IPS DF 4.7 (cell line): ENCODE data around the gene LRRC3.
"Not testable (repeated sequence)": the region's sequence is repeated elsewhere in the genome, so short reads cannot be mapped to it uniquely, and the experiment has no call there.

Source experiments
- DNase-seq: peaks from one replicate; pipeline ENCODE4 v3.0.0-alpha.2; 2013; ENCODE audit warnings: low spot score; ENCODE audit errors: extremely low read depth

The LRRC3 gene

DNA sequence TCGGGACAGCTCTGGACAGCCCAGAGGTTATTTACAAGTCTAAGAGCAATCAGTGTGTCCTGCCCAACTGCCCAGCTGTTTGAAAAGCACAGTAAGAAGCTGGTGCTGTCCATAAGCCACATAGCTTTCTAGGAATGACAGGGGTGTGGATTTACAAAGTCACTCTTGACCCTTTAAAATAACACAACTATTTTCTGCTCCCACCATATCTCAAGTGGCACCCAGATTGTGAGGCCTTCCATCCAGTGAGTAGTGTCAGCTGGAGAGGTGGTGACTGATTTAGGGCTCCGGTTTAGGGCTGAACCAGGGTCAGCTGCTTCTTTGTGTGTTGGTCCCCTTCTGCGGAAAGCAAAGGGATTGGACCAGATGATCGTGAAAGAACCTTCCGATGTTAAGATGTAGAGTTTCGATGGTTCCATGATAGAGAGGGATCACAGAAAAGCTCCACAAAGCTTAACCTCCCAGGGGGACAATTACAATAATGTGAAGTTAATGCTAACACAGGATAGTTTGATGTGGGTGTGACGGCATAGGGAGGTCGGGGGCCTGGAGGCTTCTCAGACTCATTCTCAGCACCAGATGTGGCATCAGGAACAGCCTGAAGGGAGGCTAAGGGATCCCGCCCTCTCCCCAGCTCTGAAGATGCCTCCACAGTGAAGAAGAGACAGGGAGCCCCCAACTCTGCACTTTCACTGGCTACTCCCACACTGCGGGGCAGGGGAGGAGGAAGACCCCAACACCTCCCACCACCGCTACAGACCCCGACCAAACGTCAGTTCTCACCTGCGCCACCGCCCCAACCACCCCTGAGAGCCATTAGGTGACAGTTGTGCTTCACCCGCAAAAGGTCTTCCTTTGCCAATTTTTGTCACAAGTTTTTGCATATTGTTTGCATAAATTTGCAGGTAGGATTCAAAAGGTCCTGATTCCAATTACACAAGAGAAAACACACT is 40.6 kb downstream of the LRRC3 start:
- no peak for DNase-seq

DNA sequence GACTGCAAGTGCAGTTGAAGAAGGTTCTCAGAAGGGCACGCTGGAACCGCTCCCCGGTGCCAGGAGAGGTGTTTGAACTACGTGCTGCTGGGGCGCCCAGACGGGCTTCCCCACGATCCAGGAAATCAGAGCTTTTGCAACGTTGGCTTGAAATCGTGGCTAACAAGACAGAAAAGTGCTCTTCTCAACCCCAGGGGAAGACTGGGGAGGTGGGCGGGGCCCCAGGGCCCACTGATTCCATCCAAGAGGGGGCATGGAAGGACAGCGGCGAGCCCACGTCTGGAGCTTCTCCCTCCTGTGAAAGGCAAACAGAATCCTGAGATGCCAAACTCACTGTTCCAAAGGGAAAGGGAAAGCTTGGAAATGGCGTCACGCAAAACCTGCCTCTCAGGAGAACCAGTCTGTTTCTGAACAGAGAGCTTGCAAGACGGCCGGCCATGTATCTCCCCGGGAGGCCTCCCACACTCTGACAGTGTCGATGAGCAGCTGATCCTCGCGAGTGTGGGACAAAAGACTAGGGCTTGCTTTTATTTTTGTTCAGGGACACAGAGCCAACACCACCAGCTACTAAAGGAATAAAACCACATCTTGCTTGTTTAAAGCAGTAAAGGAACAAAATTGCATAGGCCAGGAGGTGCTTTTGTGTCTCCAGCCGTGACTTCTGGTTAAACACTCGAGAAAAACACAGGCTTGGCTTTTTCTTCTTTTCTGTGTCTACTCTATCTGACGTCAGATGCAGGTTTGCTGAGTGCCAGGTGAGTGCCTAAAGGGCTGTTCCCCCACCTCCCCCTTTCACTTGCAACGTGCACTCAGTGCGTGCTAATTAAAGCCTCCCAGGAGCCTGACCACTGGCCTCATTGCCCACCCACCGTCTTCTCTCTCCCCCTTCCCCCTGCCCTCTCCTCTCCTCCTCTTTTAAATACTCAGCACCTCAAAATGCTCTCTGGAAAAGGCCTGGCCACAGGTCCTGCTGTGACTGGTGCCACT is 41.5 kb downstream of the LRRC3 start:
- no peak for DNase-seq

DNA sequence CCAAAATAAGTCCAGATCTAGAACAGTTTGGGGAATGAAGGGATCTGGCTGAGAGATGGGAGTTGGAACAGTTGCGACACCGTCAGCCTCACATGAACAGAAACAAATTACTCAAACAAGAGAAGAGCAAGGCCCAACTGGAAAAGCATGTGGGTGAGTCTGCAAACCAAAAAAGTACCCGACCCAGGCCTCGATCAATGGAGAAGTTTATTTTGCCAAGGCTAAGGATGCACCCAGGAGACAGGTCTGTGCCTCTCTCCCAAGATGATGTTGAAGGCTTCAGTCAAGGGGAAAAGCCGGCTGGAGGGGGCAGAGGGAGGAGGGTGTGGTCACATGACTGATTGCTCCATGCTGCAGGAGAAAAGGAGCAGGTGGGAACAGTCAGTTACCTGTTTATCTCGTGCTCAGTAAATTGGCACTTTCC is 42.4 kb downstream of the LRRC3 start:
- no peak for DNase-seq

DNA sequence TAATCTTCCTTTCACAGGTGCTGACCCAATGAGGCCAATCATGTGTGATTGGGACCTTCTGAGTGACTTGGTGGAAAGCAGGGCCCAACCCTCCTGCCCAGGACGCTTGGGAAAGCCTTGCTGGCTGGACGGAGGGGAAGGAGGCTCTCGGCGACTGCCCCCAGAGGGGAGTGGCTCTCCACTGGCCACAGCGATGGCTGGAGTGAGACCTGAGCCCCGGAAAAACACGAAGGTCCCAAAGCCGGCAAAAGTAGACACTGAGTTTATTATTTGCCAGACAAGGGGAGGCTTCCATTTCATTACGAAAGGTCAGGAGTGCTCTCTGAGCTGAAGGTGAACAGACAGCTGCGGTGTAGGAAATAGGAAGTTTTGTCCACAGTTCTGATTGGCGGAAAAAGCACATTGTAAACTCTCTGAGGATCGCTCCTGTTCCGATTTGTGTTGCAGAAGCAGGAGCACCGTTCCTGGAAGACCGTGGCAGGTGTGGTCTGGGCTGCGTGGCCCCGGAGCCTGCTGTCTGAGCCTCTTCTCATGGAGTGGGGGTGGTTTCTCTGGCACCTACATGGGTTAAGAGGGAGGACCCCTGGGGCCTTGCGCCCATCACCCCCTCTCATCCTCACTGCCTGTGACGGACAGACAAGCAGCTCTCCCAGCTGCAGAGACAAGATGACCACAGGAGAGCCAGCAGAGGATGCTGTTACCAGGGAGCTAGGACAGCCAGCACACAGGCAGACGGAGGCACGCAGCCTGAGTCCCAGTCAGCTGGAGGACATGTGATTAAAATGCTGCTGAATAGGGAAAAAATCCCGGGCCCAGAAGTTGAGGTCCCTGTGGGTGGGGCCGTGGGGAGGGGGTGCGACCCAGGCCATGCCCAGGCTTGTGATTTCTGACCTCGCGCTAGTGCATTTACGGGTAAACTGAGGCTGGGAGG is 43.2 kb downstream of the LRRC3 start:
- no peak for DNase-seq

DNA sequence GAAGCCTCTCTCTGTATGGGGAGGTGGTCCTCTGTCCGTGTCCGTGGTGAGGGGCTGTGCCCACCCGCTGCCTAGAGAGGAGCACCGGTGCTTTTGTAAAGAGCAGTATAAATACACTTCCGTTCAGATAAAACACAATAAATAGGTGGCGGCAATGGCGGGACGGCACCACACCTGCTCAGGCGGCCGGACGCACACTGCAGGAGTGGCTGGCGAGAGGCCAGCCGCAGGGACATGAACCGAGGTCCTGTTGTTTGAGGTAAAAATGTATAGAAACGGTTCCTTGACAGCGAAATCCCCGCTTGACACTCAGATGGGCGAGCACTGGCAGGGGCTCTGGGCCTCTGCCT is 43.9 kb downstream of the LRRC3 start:
- DNase-seq, result no peak

DNA sequence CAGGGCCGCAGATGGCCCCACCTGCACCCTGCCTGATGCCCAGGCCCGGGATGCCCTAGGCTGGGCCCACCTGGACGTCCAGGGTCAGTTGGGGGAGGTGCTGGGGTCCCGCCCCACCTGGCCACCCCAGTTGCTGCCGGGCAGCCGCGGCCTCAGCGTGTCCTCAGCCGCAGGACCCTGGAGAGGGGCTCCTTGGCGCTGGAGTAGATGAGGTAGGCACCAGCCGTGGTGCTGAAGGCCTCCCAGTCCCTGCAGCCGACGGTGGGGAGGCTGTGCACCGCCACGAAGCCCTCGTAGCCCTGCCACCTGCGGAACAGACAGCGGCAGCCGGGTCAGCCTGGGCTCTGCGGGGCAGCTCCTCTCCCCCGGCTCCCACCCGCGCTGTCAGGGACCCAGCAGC is 44.3 kb downstream of the LRRC3 start:
- no peak for DNase-seq

DNA sequence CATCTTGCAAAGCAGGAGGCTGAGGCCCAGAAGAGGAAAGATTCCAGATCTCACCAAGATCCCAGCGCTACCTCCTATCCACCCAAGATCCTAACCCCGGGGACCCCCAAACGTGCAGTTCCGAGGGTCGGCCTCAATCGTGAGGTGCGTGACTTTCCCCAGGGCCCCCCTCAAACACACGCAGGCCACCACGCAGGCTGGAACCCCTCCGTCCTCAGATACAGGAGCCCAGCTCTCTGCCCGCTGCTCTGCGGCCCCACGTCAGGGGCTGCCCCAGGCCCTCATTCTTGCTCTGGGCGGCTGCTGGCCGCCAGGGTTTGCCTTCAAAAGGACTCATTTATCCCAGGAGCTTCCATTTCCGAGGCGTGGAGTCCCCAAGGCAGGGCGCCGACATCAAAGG is 44.8 kb downstream of the LRRC3 start:
- no peak for DNase-seq

DNA sequence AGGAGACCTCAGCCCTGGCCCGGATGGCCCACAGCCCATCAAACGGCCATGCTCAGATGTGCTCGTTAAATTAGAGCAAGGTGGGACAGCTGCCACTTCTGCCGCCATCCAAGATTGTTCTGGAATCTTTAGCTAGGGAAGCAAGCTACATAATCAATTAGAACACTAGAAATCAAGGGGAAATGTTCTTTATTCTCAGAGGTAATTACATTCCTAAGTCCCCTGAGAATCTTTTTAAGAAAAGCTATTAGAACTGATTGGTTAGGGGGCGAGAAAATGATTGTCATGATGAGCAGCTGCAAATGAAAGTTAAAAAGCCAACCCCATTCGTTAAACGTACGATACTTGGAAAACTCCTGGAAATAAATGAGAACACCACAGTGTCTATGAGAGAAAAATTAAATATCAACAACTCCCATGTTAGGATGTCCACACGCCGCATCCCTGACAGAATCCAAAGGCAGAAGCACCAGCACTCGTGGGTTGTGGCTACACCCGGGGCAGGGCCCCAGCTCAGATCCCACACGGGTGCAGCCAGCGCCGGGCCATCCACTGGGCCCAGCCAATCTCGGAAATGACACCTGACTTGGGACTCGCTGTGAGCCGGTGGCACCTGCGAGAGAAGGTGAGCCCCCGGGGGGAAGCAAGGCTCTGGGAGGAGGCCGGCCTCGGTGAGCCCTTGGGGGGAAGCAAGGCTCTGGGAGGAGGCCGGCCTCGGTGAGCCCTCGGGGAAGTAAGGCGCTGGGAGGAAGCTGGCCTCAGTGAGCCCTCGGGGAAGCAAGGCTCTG is 47.1 kb downstream of the LRRC3 start:
- DNase-seq, result no peak

DNA sequence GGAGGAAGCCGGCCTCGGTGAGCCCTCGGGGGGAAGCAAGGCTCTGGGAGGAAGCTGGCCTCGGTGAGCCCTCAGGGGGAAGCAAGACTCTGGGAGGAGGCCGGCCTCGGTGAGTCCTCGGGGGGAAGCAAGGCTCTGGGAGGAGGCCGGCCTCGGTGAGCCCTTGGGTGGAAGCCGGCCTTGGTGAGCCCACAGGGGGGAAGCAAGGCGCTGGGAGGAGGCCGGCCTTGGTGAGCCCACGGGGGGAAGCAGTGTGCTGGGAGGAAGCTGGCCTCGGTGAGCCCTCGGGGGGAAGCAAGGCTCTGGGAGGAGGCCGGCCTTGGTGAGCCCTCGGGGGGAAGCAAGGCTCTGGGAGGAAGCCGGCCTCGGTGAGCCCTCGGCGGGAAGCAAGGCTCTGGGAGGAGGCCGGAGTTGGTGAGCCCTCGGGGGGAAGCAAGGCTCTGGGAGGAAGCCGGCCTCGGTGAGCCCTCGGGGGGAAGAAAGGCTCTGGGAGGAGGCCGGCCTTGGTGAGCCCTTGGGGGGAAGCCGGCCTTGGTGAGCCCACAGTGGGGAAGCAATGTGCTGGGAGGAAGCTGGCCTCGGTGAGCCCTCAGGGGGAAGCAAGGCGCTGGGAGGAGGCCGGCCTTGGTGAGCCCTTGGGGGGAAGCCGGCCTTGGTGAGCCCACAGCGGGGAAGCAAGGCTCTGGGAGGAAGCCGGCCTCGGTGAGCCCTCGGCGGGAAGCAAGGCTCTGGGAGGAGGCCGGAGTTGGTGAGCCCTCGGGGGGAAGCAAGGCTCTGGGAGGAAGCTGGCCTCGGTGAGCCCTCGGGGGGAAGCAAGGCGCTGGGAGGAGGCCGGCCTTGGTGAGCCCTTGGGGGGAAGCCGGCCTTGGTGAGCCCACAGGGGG is 47.9 kb downstream of the LRRC3 start:
- not testable (repeated sequence) for DNase-seq

DNA sequence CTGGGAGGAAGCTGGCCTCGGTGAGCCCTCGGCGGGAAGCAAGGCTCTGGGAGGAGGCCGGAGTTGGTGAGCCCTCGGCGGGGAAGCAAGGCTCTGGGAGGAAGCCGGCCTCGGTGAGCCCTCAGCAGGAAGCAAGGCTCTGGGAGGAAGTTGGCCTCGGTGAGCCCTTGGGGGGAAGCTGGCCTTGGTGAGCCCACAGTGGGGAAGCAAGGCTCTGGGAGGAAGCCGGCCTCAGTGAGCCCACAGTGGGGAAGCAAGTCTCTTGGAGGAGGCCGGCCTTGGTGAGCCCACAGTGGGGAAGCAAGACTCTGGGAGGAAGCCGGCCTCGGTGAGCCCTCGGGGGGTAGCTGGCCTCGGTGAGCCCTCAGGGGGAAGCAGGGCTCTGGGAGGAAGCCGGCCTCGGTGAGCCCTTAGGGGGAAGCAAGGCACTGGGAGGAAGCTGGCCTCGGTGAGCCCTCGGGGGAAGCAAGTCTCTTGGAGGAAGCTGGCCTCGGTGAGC is 48.6 kb downstream of the LRRC3 start:
- no peak for DNase-seq

DNA sequence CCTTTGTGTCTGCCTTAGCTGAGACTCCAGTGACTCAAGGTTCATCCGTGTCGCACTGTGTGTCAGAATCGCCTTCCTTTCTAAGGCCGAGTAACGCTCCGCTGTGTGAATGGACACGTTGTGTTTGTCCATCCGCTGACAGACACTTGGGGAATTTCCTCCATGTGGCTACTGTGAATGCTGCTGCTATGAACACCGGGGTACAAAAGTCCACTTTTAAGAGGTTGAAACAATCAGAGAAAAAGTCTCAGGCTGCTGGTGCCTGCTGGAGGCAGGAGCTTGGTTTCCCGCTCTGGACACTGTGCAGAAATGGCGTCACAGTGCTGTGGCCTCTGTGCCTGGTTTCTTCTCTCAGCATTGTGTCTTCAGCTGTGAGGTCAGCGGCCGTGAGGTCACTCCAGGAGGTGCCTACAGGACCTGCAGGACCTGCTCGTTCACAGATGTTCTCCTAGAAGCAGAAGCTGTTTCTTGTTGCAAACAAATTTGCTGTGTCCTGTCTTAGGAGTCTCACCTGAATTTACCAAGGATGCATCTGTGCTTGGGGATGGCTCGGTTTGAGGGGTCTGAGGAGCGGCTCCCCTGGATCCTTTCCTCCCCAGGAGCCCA is 50.5 kb downstream of the LRRC3 start:
- no peak for DNase-seq

DNA sequence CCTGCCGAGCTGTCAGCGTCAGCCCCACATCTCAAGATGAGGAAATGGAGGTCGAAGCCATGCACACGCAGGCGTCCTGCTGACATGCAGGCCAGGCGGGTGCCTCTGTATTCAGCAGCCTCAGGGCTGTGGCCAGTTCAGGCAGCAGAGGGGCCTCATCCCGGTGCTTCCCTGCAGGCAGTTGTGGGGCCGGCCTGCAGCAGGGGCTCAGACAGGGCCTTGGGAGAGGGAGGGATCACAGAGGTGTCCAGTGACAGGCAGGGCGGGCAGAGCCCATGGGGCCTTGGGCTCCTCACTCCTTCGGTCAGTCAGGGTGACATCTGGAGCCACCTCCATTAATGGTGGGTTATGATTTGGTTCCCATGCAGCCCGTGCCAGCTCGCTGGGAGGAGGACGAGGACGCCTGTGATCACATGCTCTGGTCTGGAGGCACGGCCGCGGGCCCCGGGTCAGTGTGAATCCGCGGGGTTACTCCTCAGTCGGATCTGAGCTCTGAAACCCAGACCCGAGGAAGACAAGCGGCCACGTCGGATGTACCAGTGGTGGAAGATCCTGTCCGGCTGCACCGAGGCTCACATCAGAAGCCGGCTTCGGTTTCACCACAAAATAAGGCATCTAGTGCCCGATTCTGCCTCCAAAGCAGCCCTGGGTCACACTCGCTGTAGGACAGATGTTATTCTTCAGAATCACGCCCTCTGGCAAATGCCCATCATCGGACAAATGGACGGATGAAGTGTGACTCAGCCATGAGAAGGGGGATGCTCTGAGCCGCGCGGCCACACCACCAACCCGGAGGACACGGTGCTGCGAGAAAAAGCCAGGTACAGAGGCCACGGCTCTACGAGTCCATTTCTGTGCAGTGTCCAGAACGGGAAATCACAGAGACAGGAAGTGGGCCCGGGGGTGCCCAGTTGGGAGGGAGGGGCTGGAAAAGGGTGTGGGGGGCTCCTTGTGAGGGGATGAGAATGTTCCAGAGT is 51.3 kb downstream of the LRRC3 start:
- no peak for DNase-seq

DNA sequence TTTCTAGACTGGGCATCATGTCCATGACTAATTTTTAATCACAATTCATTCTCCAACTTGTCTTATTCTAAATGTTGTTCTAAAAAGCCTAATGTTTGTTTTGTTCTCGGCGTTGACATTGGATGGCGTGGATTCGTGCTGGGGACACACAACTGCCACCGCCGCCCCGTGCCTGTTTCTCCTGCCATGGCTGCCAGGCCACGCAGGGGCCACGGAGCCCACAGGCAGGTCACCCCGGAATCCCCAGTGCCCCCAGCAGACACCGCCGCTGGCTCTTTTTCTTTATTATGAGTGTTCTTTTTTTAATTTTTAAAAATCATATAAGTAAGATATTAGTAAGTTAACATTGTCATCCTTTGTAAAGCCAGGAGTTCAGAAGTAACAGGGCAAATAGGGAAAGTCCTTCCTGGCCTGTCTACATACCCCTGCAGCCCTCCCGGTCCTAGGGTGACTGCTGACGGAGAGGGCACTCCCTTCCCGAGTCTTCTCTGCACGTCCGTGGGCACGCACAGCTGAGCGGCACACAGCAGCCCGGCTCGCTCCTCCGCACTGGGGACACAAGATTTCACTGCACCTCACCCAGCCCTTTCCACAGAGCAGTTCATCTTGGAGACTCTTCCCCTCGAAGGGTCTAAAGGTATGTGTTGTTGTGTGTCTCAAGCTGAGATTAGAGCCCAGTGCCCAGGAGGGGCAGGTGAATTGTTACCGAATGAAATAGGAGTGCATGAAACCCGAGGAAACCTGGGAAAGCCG is 52.5 kb downstream of the LRRC3 start:
- DNase-seq, result no peak

DNA sequence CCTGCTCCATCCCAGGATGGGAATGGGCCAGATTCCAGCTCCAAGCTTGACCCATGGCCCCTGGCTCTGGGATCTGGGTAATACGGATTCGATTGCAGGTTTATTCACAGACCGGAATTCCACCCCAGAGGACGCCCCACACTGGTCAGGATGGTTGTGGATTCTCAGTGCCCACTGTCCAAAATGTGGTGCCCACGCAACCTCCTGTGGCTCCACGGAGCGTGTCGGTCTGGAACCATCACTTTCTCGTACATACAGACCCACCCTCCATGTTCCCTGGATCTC is 53.1 kb downstream of the LRRC3 start:
- no peak for DNase-seq

DNA sequence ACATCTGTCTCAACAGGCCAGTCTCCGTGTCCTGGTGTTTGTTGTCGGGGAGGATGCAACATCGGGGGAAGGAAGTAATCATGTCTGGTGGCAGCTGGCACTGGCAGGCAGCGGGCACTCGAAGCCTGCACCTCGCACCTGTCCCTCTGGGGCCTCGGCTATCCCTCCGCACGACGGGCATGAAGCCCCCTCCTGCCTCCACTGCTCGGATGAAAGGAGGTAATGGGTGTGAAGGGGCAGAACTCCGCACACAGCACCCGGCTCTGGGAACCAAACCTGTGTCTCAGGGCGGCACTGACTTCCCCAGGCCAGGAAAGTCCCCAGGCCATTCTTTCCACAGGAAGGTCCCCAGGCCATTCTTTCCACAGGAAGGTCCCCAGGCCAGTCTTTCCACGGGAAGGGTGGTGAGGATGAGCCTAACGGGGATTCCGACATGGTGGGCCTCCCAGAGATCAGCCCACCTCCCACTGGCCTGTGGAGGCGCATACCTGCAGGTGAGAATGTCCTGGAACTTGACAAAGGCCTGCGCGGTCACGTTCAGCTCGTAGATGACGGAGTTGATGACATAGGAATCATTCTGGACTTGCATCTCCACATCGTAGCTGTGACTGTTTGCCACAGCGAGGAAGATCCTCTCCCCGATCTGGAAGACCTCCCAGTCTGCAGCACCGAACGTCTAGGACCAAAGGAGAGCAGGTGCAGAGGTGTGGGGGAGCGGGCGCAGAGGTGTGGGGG is 53.6 kb downstream of the LRRC3 start:
- DNase-seq, result no peak

DNA sequence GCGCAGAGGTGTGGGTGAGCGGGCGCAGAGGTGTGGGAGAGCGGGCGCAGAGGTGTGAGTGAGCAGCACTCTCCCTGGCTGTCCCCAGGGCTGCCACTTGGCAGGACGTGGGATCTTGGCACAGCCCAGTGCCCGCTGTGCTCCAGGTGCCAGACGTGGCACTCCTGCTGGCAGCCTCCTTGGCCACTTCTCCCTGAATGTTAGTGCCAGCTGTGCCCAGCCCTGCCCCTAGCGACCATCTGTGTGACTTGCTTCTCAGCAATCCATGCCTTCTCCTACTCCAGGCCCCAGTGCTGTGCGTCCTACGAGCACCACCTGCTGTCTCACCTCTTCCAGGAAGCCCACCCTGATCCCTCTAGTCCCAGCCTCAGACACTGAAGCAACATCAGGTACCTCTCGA is 54.2 kb downstream of the LRRC3 start:
- no peak for DNase-seq
